Central memory CD8-positive, alpha-beta T cell (primary cell): Measurements from ENCODE around the gene COL6A3.

Experiments
- ATAC-seq: fragments of 150-1000 bp; cut with Tn5 transposase; replicated peaks from 2 replicates; pipeline ENCODE4 v1.10.0; 2022; ENCODE audit warnings: mild to moderate bottlenecking, moderate FRiP score, moderate number of reproducible peaks; ENCODE audit not compliant: poor library complexity, severe bottlenecking; ENCODE audit errors: extremely low read depth
- DNase-seq, 2 donors: peaks; one replicate each; pipeline ENCODE4 v3.0.0; 2021; ENCODE audit warnings: low spot score in 2 of 2
- H3K27ac Mint-ChIP-seq: one replicate; pipeline ENCODE4 v1.8.0; 2022; ENCODE audit warnings: low read depth, mild to moderate bottlenecking, moderate library complexity, mixed read lengths
- H3K27me3 Mint-ChIP-seq: one replicate; pipeline ENCODE4 v1.8.0; 2022; ENCODE audit warnings: mixed read lengths
- H3K36me3 Mint-ChIP-seq: one replicate; pipeline ENCODE4 v1.8.0; 2022; ENCODE audit warnings: mild to moderate bottlenecking, moderate library complexity, mixed read lengths; ENCODE audit not compliant: insufficient read depth
- H3K4me1 Mint-ChIP-seq: one replicate; pipeline ENCODE4 v1.8.0; 2022; ENCODE audit warnings: mixed read lengths
- H3K4me3 Mint-ChIP-seq: one replicate; pipeline ENCODE4 v1.8.0; 2022; ENCODE audit warnings: mild to moderate bottlenecking, moderate library complexity, mixed read lengths
- H3K9me3 Mint-ChIP-seq: one replicate; pipeline ENCODE4 v1.8.0; 2022; ENCODE audit warnings: mixed read lengths

The COL6A3 gene

DNA sequence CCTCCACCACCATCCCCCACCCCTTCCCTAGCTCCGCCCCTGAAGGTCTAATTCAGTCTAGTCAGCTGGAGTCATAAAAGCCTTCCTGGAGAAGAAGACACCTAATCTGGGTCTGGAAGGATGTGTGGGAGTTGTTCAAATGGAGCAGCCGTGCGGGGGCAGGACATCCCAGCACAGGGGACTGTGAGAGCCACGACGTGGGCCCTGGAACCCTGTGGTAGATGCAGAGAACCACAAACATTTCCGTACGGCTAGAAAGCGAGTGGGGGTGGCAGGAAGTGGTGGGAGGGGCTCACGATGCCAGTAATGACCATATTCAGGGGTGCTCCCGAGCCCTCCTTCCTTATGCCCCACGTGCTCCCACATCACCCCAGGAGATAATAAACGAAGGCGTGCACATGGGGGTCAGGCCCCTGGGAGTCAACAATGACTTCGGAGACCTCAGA, 20.9 kb upstream of the COL6A3 start:
- H3K4me3 Mint-ChIP-seq, result peak overlapping the region; percentile 66
- H3K27me3 Mint-ChIP-seq, result no peaks in the 10 kb centered on the region

DNA sequence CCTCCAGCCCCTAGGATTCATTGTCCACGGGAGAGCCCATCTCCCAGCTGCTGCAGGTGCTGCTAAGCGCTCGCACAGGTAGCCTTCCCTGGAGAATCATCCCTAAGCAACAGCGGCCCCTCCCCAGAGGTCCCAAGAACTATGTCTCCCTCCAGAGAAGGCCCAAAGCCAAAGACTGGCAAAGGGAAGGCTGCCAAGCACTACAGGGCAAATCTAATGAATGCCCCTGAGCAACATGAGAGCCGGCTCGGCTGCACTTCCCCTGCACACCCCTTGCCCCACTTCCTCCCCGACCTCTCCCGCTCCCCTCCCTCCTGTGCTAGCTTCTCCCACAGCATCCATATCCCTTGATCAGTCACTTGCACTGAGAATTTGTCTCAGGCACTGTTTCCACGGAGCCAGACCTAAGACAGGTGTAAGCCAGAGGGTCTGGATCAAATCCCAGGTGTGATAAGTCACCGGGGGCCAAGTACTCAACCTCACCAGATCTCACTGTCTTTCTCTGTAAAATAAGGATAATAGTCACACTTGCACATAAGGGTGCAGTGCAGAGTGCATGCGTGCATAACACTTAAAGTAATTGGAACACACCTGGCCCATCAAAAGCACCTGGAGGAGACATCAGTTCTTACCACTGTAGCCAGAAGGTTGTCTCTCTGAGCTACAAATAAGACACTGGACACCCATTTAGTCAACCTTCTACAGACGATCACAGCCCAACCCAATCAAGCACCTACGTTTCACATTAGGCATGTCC, 20.1 kb upstream of the COL6A3 start:
- Mint-ChIP-seq H3K27me3 (no peaks in the 10 kb centered on the region), H3K36me3 (peaks cover 12% of the 10 kb centered on the region), H3K4me3 (peak overlapping the region; percentile 66), H3K4me1 (peaks cover 70% of the 10 kb centered on the region), H3K9me3 (no peaks in the 10 kb centered on the region), H3K27ac (peak overlapping the region; percentile 72)
- no peak for ATAC-seq
- no peak for DNase-seq

More for the DNA sequence above, 20.9 kb upstream of the COL6A3 start:
- ATAC-seq (peak; percentile 70), DNase-seq (peak; percentile 40 to 61)
- H3K9me3 Mint-ChIP-seq, result no peaks in the 10 kb centered on the region
- peaks cover 12% of the 10 kb centered on the region for H3K36me3 Mint-ChIP-seq
- peaks cover 62% of the 10 kb centered on the region for H3K4me1 Mint-ChIP-seq
- H3K27ac Mint-ChIP-seq, result peak overlapping the region; percentile 72

DNA sequence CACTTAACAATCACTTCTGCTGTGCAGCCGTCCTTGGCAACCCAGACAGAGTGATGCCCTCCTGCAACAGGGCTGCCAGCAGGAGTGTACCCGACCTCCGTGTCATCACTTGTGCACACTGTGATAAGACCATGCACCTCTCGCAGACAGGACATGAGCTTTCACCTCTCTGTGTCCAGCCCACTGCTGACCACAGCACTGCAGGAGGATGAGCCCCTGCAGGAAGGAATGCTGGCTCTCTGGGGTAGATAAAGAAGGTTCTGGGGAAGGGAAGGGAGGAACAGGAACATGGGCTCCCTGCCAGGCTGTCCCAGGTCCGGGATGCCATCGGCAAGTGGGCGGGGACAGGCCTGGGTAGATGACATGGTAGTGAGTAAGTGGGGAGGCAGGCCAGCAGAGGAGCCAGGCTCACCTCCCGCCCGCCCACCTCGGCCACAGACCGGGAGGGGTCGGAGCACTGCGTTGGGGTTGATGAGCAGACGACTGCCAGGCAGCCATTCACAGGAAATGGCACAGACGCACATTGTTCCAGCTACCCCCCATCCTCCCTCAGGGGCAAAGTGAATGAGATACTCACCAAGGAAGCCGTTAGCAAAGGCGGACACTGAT, 18.6 kb upstream of the COL6A3 start:
- Mint-ChIP-seq H3K4me3 (peak overlapping the region; percentile 66), H3K27me3 (no peaks in the 10 kb centered on the region), H3K4me1 (peaks cover 79% of the 10 kb centered on the region), H3K36me3 (peaks cover 12% of the 10 kb centered on the region), H3K27ac (peak overlapping the region; percentile 72), H3K9me3 (no peaks in the 10 kb centered on the region)
- peak; percentile 51 to 66 for DNase-seq
- ATAC-seq, result peak; percentile 85

DNA sequence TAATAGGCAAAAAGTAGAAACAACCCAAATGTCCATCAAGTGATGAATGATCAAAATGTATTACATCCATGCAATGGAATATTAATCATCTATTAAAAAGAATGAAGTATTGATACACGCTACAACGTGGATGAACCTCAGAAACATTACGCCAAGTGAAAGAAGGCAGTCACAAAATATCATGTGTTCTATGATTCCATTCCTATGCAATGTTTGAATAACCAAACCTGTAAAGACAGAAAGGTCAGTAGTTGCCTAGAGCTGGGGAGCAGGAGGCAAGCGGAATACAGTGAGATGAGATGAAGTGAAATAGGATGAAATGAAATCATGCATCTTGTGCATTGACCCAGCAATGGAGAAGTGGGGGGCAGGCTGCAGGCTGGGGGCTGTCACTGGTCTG, 17.9 kb upstream of the COL6A3 start:
- Mint-ChIP-seq H3K36me3 (peaks cover 12% of the 10 kb centered on the region), H3K9me3 (no peaks in the 10 kb centered on the region), H3K27ac (peak overlapping the region; percentile 72), H3K4me3 (peak overlapping the region; percentile 66), H3K4me1 (peaks cover 84% of the 10 kb centered on the region), H3K27me3 (no peaks in the 10 kb centered on the region)
- no peak for DNase-seq
- ATAC-seq, result no peak

DNA sequence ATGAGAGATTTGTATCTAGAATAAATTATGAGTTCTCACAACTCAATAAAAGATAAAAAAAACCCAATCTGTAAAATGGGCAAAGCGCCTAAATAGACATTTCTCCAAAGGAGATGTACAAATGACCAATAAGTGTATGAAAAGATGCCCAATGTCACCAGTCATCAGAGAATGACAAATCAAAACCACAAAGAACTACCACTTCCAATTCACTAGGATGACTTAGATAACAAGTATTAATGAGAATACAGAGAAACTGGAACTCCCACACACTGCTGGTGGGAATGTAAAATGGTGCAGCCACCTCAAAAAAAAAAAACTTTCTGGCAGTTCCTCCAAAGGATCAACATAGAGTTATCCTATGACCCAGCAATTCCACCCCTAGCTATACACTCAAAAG, 17.4 kb upstream of the COL6A3 start:
- peaks cover 12% of the 10 kb centered on the region for H3K36me3 Mint-ChIP-seq
- H3K4me3 Mint-ChIP-seq, result peak overlapping the region; percentile 66
- H3K9me3 Mint-ChIP-seq, result no peaks in the 10 kb centered on the region
- ATAC-seq (no peak), DNase-seq (no peak)
- H3K27me3 Mint-ChIP-seq, result no peaks in the 10 kb centered on the region
- peak overlapping the region; percentile 72 for H3K27ac Mint-ChIP-seq
- peaks cover 84% of the 10 kb centered on the region for H3K4me1 Mint-ChIP-seq

DNA sequence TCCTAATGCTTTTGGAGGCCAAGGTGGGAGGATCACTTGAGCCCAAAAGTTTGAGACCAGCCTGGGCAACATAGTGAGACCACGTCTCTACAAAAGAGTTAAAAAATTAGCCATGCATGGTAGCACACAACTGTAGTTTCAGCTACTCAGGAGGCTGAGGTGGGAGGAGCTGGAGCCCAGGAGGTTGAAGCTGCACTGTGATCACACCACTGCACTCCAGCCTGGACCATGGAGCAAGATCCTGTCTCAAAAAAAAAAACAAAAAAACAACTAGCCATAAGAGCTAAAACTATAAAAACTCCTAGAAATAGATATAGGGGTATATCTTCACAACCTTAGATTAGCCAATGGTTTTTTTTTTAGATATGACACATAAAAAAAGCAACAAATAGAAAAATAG, 16.9 kb upstream of the COL6A3 start:
- DNase-seq (no peak), ATAC-seq (no peak)
- Mint-ChIP-seq H3K4me3 (no peak overlapping the region), H3K4me1 (peaks cover 79% of the 10 kb centered on the region), H3K9me3 (no peaks in the 10 kb centered on the region), H3K27ac (no peak overlapping the region), H3K27me3 (no peaks in the 10 kb centered on the region), H3K36me3 (peaks cover 12% of the 10 kb centered on the region)

DNA sequence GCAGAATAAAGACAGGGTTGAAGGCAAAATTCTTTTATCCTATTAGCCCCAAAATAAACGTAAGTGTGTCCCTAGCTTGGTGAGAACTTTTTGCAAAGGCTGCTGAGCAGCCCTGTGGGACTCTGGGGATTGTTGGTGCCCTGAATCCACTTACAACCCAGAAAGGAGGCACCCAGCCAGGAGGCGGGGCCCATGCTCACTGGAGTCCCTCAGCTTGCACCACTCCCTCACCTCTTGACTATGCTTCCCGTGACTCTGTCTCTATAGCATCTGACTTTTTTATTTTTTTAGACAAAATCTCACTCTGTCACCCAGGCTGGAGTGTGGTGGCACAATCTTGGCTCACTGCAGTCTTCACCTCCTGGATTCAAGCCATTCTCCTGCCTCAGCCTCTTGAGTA, 15.8 kb upstream of the COL6A3 start:
- ATAC-seq (no peak), DNase-seq (no peak)
- Mint-ChIP-seq H3K4me3 (peak overlapping the region; percentile 19), H3K27ac (peak overlapping the region; percentile 41), H3K27me3 (no peaks in the 10 kb centered on the region), H3K36me3 (peaks cover 8% of the 10 kb centered on the region), H3K4me1 (peaks cover 70% of the 10 kb centered on the region), H3K9me3 (no peaks in the 10 kb centered on the region)

DNA sequence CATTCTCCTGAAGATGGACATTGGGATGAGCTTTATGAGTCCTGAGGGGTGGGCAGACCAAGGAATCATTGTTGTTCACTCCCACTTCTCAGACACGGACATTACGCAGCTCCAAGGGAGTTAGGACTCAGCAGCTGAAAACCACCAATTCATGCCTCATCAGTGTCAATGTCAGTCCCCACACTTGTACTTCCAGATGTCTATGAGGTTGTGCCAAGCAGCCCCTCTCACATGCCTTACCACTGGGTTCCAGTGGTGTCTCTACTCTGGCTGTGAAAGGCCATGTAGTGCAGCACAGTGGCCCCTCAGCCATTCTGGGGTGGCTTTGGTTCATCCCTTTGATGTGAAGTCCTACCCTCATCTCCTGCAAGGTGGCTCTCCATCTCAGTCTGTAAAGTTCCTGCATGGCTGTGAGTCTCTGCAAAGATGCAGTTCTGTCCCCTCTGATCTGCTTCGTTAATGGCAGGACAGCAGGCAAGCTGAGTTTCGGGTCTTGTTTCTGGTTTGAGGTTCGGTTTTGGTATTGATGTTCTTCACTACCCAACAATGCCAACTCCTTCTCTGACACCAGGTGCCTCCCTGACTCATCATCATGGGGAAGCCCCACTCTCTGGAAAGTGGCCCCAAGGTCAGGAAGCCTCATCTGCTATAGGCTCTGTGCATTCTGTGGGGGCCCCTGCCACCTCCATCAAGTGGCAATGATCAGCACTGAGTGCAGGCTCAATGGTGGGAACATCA, 14.0 kb upstream of the COL6A3 start:
- no peaks in the 10 kb centered on the region for H3K9me3 Mint-ChIP-seq
- no peak for DNase-seq
- no peaks in the 10 kb centered on the region for H3K27me3 Mint-ChIP-seq
- no peak overlapping the region for H3K27ac Mint-ChIP-seq
- H3K4me3 Mint-ChIP-seq, result peak overlapping the region; percentile 16
- no peak for ATAC-seq
- peaks cover 52% of the 10 kb centered on the region for H3K4me1 Mint-ChIP-seq
- H3K36me3 Mint-ChIP-seq, result peaks cover 5% of the 10 kb centered on the region

DNA sequence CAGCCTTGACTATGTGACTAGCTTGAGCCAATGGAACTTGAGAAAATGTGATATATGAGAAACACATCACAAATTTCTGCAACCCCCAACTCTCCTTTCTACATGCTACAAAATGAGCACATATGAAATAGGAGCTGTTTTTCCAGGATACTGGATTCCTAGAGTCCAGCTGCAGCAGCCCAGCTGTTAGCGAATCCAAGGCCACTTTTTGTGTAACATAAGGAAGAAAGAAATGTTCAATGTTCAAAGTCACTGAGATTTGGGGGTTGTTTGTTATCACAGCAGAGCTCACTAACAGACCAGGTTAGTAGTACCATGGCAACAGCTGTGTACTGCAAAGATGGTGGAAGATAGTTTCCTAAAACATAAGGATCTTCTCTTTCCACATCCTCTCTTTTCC, 12.6 kb upstream of the COL6A3 start:
- no peak for ATAC-seq
- no peak for DNase-seq

DNA sequence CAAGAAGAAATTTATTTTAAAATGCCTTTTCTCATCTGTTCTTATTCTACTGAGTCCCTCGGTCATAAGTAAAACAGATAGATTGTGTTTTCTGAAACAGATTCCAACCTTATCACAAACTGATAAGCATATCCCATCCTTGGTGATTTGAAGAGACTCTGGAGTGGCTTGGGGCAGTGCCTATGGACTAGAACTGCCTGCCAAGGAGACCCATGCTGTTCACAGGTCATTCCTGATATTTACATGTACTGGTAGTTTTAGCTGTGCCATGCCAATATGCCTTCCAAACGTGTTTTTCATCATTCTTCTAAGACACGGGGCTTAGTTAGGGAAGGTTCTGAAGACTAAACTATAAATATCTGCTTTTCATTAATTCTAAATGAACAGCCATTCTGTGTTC, 11.4 kb upstream of the COL6A3 start:
- H3K27ac Mint-ChIP-seq, result no peak overlapping the region
- no peak for ATAC-seq
- H3K4me3 Mint-ChIP-seq, result no peak overlapping the region
- H3K9me3 Mint-ChIP-seq, result no peaks in the 10 kb centered on the region
- DNase-seq, result no peak
- no peaks in the 10 kb centered on the region for H3K27me3 Mint-ChIP-seq
- peaks cover 44% of the 10 kb centered on the region for H3K4me1 Mint-ChIP-seq
- H3K36me3 Mint-ChIP-seq, result peaks cover 2% of the 10 kb centered on the region

More for the DNA sequence above, 12.6 kb upstream of the COL6A3 start:
- H3K9me3 Mint-ChIP-seq, result no peaks in the 10 kb centered on the region
- H3K36me3 Mint-ChIP-seq, result peaks cover 2% of the 10 kb centered on the region
- H3K4me3 Mint-ChIP-seq, result no peak overlapping the region
- H3K27ac Mint-ChIP-seq, result no peak overlapping the region
- peaks cover 48% of the 10 kb centered on the region for H3K4me1 Mint-ChIP-seq
- H3K27me3 Mint-ChIP-seq, result no peaks in the 10 kb centered on the region

DNA sequence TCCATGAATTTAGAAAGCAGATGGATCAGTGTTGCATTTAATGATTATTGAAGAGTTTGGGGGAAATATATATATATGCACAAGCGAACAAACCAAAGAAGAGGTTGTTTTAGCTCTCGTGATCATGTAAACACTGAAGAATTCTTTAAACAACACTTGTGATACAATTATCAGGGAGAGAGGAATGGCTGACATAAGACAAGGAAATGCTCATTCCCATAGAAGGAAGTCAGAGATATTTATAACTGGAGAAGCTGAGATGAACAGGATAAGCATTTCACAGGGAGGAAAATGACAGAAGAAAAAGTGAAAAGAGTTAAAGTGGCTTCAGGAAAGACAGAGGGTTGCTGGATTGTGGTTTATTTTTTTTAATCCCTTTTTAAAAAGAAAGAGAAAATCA, 10.6 kb upstream of the COL6A3 start:
- Mint-ChIP-seq H3K36me3 (peaks cover 2% of the 10 kb centered on the region), H3K27ac (peak overlapping the region; percentile 2), H3K4me3 (no peak overlapping the region), H3K9me3 (no peaks in the 10 kb centered on the region), H3K4me1 (peaks cover 37% of the 10 kb centered on the region), H3K27me3 (no peaks in the 10 kb centered on the region)
- DNase-seq (no peak), ATAC-seq (no peak)

DNA sequence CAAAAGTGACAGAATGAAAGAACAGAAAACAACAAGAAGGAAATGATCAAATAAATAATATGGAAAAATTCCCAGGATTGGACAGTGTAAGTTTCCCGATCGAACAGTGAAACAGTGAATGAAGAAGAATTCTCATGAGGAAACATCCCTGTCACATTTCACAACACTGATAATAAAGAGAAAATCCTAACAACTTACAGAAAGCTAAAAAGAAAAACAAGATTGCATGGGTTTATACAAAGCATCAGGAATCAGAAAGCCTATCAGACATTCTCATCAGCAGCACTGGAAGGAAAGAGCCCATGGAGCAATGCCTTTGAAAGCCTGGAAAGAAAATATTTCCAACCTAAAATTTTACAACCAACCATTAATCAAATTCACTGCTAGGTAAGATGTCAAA, 9.9 kb upstream of the COL6A3 start:
- H3K27ac Mint-ChIP-seq, result no peak overlapping the region

More for the DNA sequence above, 9.9 kb upstream of the COL6A3 start:
- H3K36me3 Mint-ChIP-seq, result peaks cover 2% of the 10 kb centered on the region
- ATAC-seq, result no peak
- no peak for DNase-seq
- H3K4me1 Mint-ChIP-seq, result peaks cover 30% of the 10 kb centered on the region
- H3K9me3 Mint-ChIP-seq, result no peaks in the 10 kb centered on the region
- no peaks in the 10 kb centered on the region for H3K27me3 Mint-ChIP-seq
- H3K4me3 Mint-ChIP-seq, result no peak overlapping the region
